HepG2 (cell line): ENCODE results near the gene RRP12. TPM values are rescaled to one million over a fixed set of nuclear protein-coding genes. Genes with fewer than 3 reads are reported as not detected.

Source experiments
- CCDC6 ChIP-seq: sonication (generic); formaldehyde crosslinking; IDR thresholded peaks from 2 replicates; pipeline ENCODE4 v1.8.1; 2022; ENCODE audit warnings: mild to moderate bottlenecking, missing genetic modification reagents, moderate library complexity
- DDIT3 ChIP-seq: sonication (generic); formaldehyde crosslinking; IDR thresholded peaks from 2 replicates; pipeline ENCODE4 v1.4.0; 2020; ENCODE audit warnings: mild to moderate bottlenecking, missing genetic modification reagents
- EED ChIP-seq: sonication (generic); formaldehyde crosslinking; IDR thresholded peaks from 2 replicates; pipeline ENCODE4 v1.5.0; 2020; ENCODE audit warnings: mild to moderate bottlenecking, missing genetic modification reagents
- HES4 ChIP-seq: sonication (generic); formaldehyde crosslinking; IDR thresholded peaks from 2 replicates; pipeline ENCODE4 v1.9.0; 2021; ENCODE audit warnings: mild to moderate bottlenecking, missing genetic modification reagents, borderline replicate concordance
- HNF1A ChIP-seq, 2 experiments: sonication (generic) in 1 of 2; formaldehyde crosslinking in 1 of 2; IDR thresholded peaks; 2 replicates each; pipeline versions ENCODE4 v1.4.0 to v1.6.1; 2016 to 2020; ENCODE audit warnings: borderline replicate concordance in 1 of 2, low read depth in 1 of 2, mild to moderate bottlenecking in 1 of 2, missing genetic modification reagents in 1 of 2
- PTBP1 ChIP-seq: fragments of 200-400 bp; formaldehyde crosslinking; IDR thresholded peaks from 2 replicates; pipeline ENCODE4 v1.6.1; 2018; ENCODE audit warnings: low read length, low read depth; ENCODE audit not compliant: poor library complexity, severe bottlenecking
- RAD51 ChIP-seq: fragments of 450-650 bp; IDR thresholded peaks from 2 replicates; pipeline ENCODE4 v1.6.1; 2016; ENCODE audit warnings: borderline replicate concordance
- RARG ChIP-seq: sonication (generic); formaldehyde crosslinking; IDR thresholded peaks from 2 replicates; pipeline ENCODE4 v1.4.0; 2020; ENCODE audit warnings: low read depth, mild to moderate bottlenecking, missing genetic modification reagents
- THAP9 ChIP-seq: sonication (generic); formaldehyde crosslinking; IDR thresholded peaks from 2 replicates; pipeline ENCODE4; 2020; ENCODE audit warnings: missing genetic modification reagents, mild to moderate bottlenecking, borderline replicate concordance
- ZBTB25 ChIP-seq: IDR thresholded peaks from 2 replicates; pipeline ENCODE4 v1.6.1; 2018; ENCODE audit warnings: missing genetic modification reagents
- ZFP91 ChIP-seq: sonication (generic); formaldehyde crosslinking; IDR thresholded peaks from 2 replicates; pipeline ENCODE4 v1.9.0; 2022; ENCODE audit warnings: missing genetic modification reagents, mild to moderate bottlenecking, borderline replicate concordance
- ZNF180 ChIP-seq: sonication (generic); formaldehyde crosslinking; IDR thresholded peaks from 2 replicates; pipeline ENCODE4 v1.4.0; 2020; ENCODE audit warnings: low read depth, missing genetic modification reagents, borderline replicate concordance
- ZNF292 ChIP-seq: sonication (generic); formaldehyde crosslinking; IDR thresholded peaks from 2 replicates; pipeline ENCODE4 v1.8.1; 2022; ENCODE audit warnings: mild to moderate bottlenecking, low read depth, missing genetic modification reagents, borderline replicate concordance
- ZNF501 ChIP-seq: sonication (generic); formaldehyde crosslinking; IDR thresholded peaks from 2 replicates; pipeline ENCODE4 v1.5.1; 2020; ENCODE audit warnings: mild to moderate bottlenecking, moderate library complexity, missing genetic modification reagents
- ZNF530 ChIP-seq: sonication (generic); formaldehyde crosslinking; IDR thresholded peaks from 2 replicates; pipeline ENCODE4 v1.5.0; 2020; ENCODE audit warnings: low read depth, mild to moderate bottlenecking, missing genetic modification reagents
- ZNF607 ChIP-seq: sonication (generic); formaldehyde crosslinking; IDR thresholded peaks from 2 replicates; pipeline ENCODE4 v1.5.1; 2020; ENCODE audit warnings: missing genetic modification reagents, mild to moderate bottlenecking, borderline replicate concordance
- ZNF891 ChIP-seq: sonication (generic); formaldehyde crosslinking; IDR thresholded peaks from 2 replicates; pipeline ENCODE4 v1.5.0; 2020; ENCODE audit warnings: mild to moderate bottlenecking, missing genetic modification reagents
- polyA plus RNA-seq, 8 experiments: library from polyadenylated mRNA; depleted of rRNA in 3 of 8; stranded (reverse) in 7 of 8; unstranded in 1 of 8; fragments of >200 nt; fragmentation: Illumina TruSeq in 4 of 8; extraction: Trizol in 4 of 8; gene quantifications; 2 replicates each; pipeline versions ENCODE4 v1.2.1 to v1.2.3, GENCODE V29; 2011 to 2016; ENCODE audit warnings: low read depth in 4 of 8, missing spikeins in 1 of 8, mixed read lengths in 1 of 8; ENCODE audit not compliant: insufficient read depth in 1 of 8
- total RNA-seq, 5 experiments: library from RNA; depleted of rRNA; stranded (reverse); fragments of >200 nt; fragmentation: Illumina TruSeq; extraction: Trizol; gene quantifications; 2 replicates each; pipeline ENCODE4 v1.2.3, GENCODE V29; 2016; ENCODE audit warnings: low read depth in 1 of 5

RRP12 gene
- total and polyA plus RNA-seq, 2 of the 13 experiments (the other 11 are each of a cell fraction or from before 2014, with no cell fraction given) = 13.2 to 39.4 TPM

- TF ChIP-seq DDIT3 (CRISPR knock-in tag) = no peak
- TF ChIP-seq ZNF891 (CRISPR knock-in tag) = no peak
- no peak for TF ChIP-seq ZBTB25 (CRISPR knock-in tag)
- no peak; the same call in 1 of the 2 replicates for TF ChIP-seq ZNF607 (CRISPR knock-in tag)
- no peak for TF ChIP-seq EED (CRISPR knock-in tag)
- TF ChIP-seq ZNF292 (CRISPR knock-in tag) = peak; percentile 79; the same call in 1 of the 2 replicates
- TF ChIP-seq ZNF501 (CRISPR knock-in tag) = no peak
- no peak for TF ChIP-seq ZFP91 (CRISPR knock-in tag)
- TF ChIP-seq HES4 (CRISPR knock-in tag) = no peak
- TF ChIP-seq ZNF530 (CRISPR knock-in tag) = no peak
- TF ChIP-seq ZNF180 (CRISPR knock-in tag) = no peak
- no peak for TF ChIP-seq RARG (CRISPR knock-in tag)
- TF ChIP-seq THAP9 = no peak
- TF ChIP-seq RAD51 = no peak
- TF ChIP-seq HNF1A (IDR thresholded peaks at IDR 0.05; ENCODE audit: low read depth) = no peak
- TF ChIP-seq HNF1A (CRISPR knock-in tag; IDR thresholded peaks at IDR 0.05; ENCODE audit: borderline replicate concordance) = no peak; the same call in 1 of the 2 replicates
- TF ChIP-seq PTBP1 = no peak
- 0 out of 2 replicates have a peak, but pooled peaks have one; percentile 42 for TF ChIP-seq CCDC6
Observed at GRCh38 chr10:97328646-97329453, 72.3 kb downstream of the RRP12 start (continued).
